ENCODE results near the gene SLC6A8. TPM values are rescaled to one million over a fixed set of nuclear protein-coding genes. Genes with fewer than 3 reads are reported as not detected.

The SLC6A8 gene
- 18.7 and 53.7 TPM in 2 replicates for total RNA-seq

GRCh38 chrX:153687121-153688039 is at the start of gene SLC6A8:
TSS of gene SLC6A8 (plus strand) at chrX:153687926. CDS start at chrX:153688575, 649 bp downstream.

DNA sequence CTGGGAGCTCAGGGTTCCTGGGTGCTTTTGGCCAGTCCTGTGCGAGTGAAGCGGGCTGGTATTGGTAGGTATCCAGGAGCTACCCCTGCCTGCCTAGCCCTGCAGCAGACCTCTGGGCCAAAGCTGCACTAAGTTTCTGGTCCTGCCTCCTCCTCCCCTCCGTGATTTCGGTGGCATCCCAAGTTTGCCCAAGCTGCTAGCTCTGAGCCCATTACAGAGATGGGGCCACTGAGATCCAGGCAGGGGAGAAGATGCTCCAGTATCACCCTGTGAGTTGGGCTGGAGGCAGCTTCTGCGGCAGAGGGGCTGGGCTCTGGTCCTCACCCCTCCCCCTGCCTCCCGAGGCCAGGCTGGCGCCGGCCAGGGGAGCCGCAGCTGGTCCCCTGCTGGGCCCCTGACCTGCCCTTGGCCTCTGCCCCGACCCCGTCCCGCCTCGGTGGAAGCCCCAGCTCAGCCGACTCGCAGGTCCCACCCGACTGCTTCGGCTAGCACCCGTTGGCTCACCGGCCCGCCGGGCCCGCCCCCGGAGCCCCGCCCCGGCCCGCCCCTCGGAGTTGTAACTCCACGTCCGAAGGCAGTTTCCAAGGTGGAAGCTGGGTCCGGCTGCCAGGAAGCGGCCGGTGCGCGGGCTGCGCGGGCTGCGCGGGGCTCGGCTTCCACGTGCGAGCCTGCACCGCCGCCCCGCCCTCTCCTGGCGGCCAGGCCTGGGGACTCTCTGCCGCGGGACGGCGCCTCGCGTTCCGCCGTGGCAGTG is 40.9 kb upstream of the SLC6A8 start, which contains the start of gene DUSP9:
Gene DUSP9, plus strand, starts transcription at position 584 of the 754 bp plus-strand sequence. CDS start 751 bp downstream, outside the sequence.

DNA sequence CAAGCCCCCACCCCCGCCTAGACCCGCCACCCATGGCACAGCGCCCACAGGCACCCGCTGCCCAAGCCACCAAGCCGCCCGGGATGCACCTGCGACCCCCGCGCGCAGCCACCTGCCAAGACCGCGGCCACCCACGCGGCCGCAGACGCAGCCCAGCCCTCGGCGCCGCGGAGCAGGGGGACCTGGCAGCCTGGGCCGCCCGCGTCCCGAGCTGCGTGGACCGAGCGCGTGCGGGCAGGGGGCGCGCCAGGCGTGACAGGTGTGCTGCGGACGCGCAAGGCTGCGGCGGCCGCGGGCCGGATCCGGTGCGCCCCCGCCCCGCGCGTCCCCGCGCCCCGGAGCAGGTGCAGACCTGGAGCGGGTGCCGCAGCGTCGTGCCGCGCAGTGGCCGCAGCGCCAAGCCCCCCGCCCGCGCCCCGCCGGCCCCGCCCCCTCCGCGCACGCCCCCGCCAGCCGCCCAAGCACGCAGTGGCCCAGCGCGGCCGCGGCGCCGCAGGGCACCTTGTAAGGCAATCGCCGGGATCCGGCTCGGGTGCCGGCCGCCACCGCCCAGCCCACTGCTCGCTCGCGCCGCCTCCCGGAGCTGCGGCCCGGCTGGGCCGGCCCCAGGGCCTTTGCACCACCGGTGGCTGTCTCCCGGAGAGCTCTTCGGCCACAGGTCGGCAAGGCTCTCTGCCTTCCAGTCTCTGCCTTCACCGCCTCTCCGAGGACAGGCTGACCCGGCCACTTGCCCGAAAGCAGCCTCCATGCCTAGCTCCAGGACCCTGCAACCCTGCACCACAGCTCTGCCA is 14.1 kb upstream of the SLC6A8 start, which contains the start of gene PNCK:
Gene PNCK, minus strand, starts transcription at position 386 of the 791 bp plus-strand sequence. CDS start 737 bp downstream, outside the sequence.

GRCh38 chrX:153724252-153725038 is 36.7 kb downstream of the SLC6A8 start, which contains the start of the genes ABCD1 and BCAP31:
TSS of gene ABCD1 (plus strand) at chrX:153724856. CDS start at chrX:153725267, 411 bp downstream.
TSS of gene BCAP31 (minus strand) at chrX:153724387. CDS start at chrX:153723244, 1,143 bp downstream.

Other genes with a start within 250 kb of the SLC6A8 start
- 0.13 and 0.98 TPM in 2 replicates for gene TREX2, start 241.9 kb upstream of the SLC6A8 start, total RNA-seq
- gene HAUS7, start 217.3 kb upstream of the SLC6A8 start, total RNA-seq = 17.1 and 48.6 TPM in 2 replicates
- 17.4 and 86.5 TPM in 2 replicates for gene BGN, start 192.9 kb upstream of the SLC6A8 start, total RNA-seq
- gene ATP2B3, start 170.3 kb upstream of the SLC6A8 start, total RNA-seq = under 0.01 TPM in 1 of 2 replicates, not detected in the other
- 33.3 and 50.8 TPM in 2 replicates for gene CCNQ, start 88.8 kb upstream of the SLC6A8 start, total RNA-seq
- gene DUSP9, start 40.7 kb upstream of the SLC6A8 start, total RNA-seq = 0.13 and 1.3 TPM in 2 replicates
- gene PNCK, start 14.1 kb upstream of the SLC6A8 start, total RNA-seq = 1.1 TPM in 1 of 2 replicates, not detected in the other
- 78.3 and 104 TPM in 2 replicates for gene BCAP31, start 36.5 kb downstream of the SLC6A8 start, total RNA-seq
- 9.8 and 22.2 TPM in 2 replicates for gene ABCD1, start 36.9 kb downstream of the SLC6A8 start, total RNA-seq
- 4.6 and 8.4 TPM in 2 replicates for gene PLXNB3, start 76.3 kb downstream of the SLC6A8 start, total RNA-seq
- gene SRPK3, start 93.1 kb downstream of the SLC6A8 start, total RNA-seq = 1.9 TPM in 1 of 2 replicates, not detected in the other
- gene IDH3G, start 106.4 kb downstream of the SLC6A8 start, total RNA-seq = 91.7 and 93.4 TPM in 2 replicates
- gene SSR4, start 106.7 kb downstream of the SLC6A8 start, total RNA-seq = 224 and 257 TPM in 2 replicates
- gene PDZD4, start 142.6 kb downstream of the SLC6A8 start, total RNA-seq = under 0.01 and 0.13 TPM in 2 replicates
- gene L1CAM, start 198.2 kb downstream of the SLC6A8 start, total RNA-seq = 15.6 and 37.3 TPM in 2 replicates
- gene AVPR2, start 216.7 kb downstream of the SLC6A8 start, total RNA-seq = not detected in 2 replicates
- gene ARHGAP4, start 238.3 kb downstream of the SLC6A8 start, total RNA-seq = 5.7 and 16.7 TPM in 2 replicates
- gene NAA10, start 247.1 kb downstream of the SLC6A8 start, total RNA-seq = 126 and 216 TPM in 2 replicates